SK-N-SH (cell line): ENCODE measurements around the gene SND1. TPM values are rescaled to one million over a fixed set of nuclear protein-coding genes. Genes with fewer than 3 reads are reported as not detected.

ENCODE experiments used
- CTCF ChIA-PET: fragments of 300-600, 350-600 bp; formaldehyde crosslinking; extraction: SDS; loops from one replicate; lab custom pipeline; 2021; lab: Yijun Ruan, JAX
- POLR2A ChIA-PET: fragments of 350-600 bp; sonication (Branson Sonifier 250); formaldehyde crosslinking; extraction: SDS; loops from one replicate; lab custom pipeline; 2020; ENCODE audit warnings: antibody characterized with exemption, inconsistent platforms; lab: Yijun Ruan, JAX
- DNase-seq: peaks from one replicate; pipeline ENCODE4 v3.0.0; 2012
- H2AFZ ChIP-seq: fragments of 200-600 bp; sonication (generic); 2 replicates; pipeline ENCODE4 v1.8.1; 2016; ENCODE audit warnings: antibody characterized with exemption, mild to moderate bottlenecking, low read depth
- H3F3A ChIP-seq: fragments of 200-600 bp; sonication (generic); replicated peaks from 2 replicates; pipeline ENCODE3; 2016; ENCODE audit warnings: antibody characterized with exemption, mild to moderate bottlenecking; ENCODE audit not compliant: insufficient read depth
- H3K27ac ChIP-seq, 2 experiments: fragments of 200-500 bp in 1 of 2; fragments of 200-600 bp in 1 of 2; sonication (Bioruptor generic) in 1 of 2; sonication (generic), shearing (Covaris generic) in 1 of 2; 2 replicates each; pipeline versions ENCODE4 v1.5.1 to v1.6.1; 2014 to 2016; ENCODE audit warnings: low read depth in 2 of 2, inconsistent platforms in 1 of 2, low read length in 1 of 2, mild to moderate bottlenecking in 1 of 2, mixed read lengths in 1 of 2
- H3K27me3 ChIP-seq: fragments of 200-600 bp; sonication (generic), shearing (Covaris generic); 2 replicates; pipeline ENCODE4 v1.6.1; 2016; ENCODE audit warnings: mixed run types; ENCODE audit not compliant: insufficient read depth
- H3K36me3 ChIP-seq, 2 experiments: fragments of 200-500 bp in 1 of 2; fragments of 200-600 bp in 1 of 2; sonication (Bioruptor generic) in 1 of 2; sonication (generic) in 1 of 2; replicated peaks in 1 of 2; 2 replicates each; pipeline versions ENCODE3 to v1.5.1; 2014 to 2016; ENCODE audit warnings: low read length in 1 of 2, mild to moderate bottlenecking in 1 of 2; ENCODE audit not compliant: insufficient read depth in 2 of 2, control insufficient read depth in 1 of 2
- H3K4me1 ChIP-seq, 2 experiments: fragments of 200-500 bp in 1 of 2; fragments of 200-600 bp in 1 of 2; sonication (Bioruptor generic) in 1 of 2; sonication (generic), shearing (Covaris generic) in 1 of 2; 2 replicates each; pipeline versions ENCODE4 v1.5.1 to v1.6.1; 2014 to 2016; ENCODE audit warnings: low read depth in 1 of 2, low read length in 1 of 2, mixed run types in 1 of 2; ENCODE audit not compliant: insufficient read depth in 2 of 2, control insufficient read depth in 1 of 2
- H3K4me2 ChIP-seq: fragments of 200-600 bp; sonication (generic), shearing (Covaris generic); 2 replicates; pipeline ENCODE4 v1.6.1; 2017; ENCODE audit warnings: mixed run types
- H3K4me3 ChIP-seq, 2 experiments: fragments of 200-500 bp in 1 of 2; fragments of 200-600 bp in 1 of 2; sonication (Bioruptor generic) in 1 of 2; sonication (generic), shearing (Covaris generic) in 1 of 2; 2 replicates each; pipeline versions ENCODE4 v1.5.1 to v1.8.1; 2014 to 2016; ENCODE audit warnings: low read depth in 2 of 2, inconsistent platforms in 1 of 2, low read length in 1 of 2, mild to moderate bottlenecking in 1 of 2, mixed read lengths in 1 of 2, moderate library complexity in 1 of 2
- H3K79me2 ChIP-seq: fragments of 200-600 bp; sonication (generic); 2 replicates; pipeline ENCODE4 v1.8.1; 2017; ENCODE audit warnings: mild to moderate bottlenecking; ENCODE audit not compliant: insufficient read depth
- H3K9ac ChIP-seq: fragments of 200-600 bp; sonication (generic); 2 replicates; pipeline ENCODE4 v1.6.1; 2017; ENCODE audit warnings: mixed run types
- H3K9me2 ChIP-seq: fragments of 200-600 bp; sonication (generic); 2 replicates; pipeline ENCODE4 v1.6.1; 2017; ENCODE audit warnings: mixed run types
- H3K9me3 ChIP-seq: fragments of 200-600 bp; sonication (generic); 2 replicates; pipeline ENCODE4 v1.6.1; 2017; ENCODE audit warnings: mixed run types, mild to moderate bottlenecking, moderate library complexity
- H4K20me1 ChIP-seq: fragments of 200-600 bp; sonication (generic); 2 replicates; pipeline ENCODE4 v1.6.1; 2017; ENCODE audit warnings: mild to moderate bottlenecking, mixed run types; ENCODE audit not compliant: insufficient read depth
- ELF1 ChIP-seq: IDR thresholded peaks from 2 replicates; pipeline ENCODE4 v1.4.0; 2012
- FOSL2 ChIP-seq: IDR thresholded peaks from 2 replicates; pipeline ENCODE4 v1.4.0; 2012; ENCODE audit warnings: low read depth, mild to moderate bottlenecking, moderate library complexity, borderline replicate concordance
- FOXJ3 ChIP-seq: sonication (generic); formaldehyde crosslinking; IDR thresholded peaks from 2 replicates; pipeline ENCODE4 v1.5.1; 2020; ENCODE audit warnings: mild to moderate bottlenecking, missing genetic modification reagents
- FOXM1 ChIP-seq: IDR thresholded peaks from 2 replicates; pipeline ENCODE4 v1.4.0; 2012; ENCODE audit warnings: low read depth, mild to moderate bottlenecking
- GATA2 ChIP-seq: sonication (generic); formaldehyde crosslinking; IDR thresholded peaks from 2 replicates; pipeline ENCODE4 v1.5.0; 2020; ENCODE audit warnings: mild to moderate bottlenecking, missing genetic modification reagents
- NFIC ChIP-seq: IDR thresholded peaks from 2 replicates; pipeline ENCODE4 v1.4.0; 2012; ENCODE audit warnings: borderline replicate concordance
- RCOR1 ChIP-seq: fragments of 150-350 bp; IDR thresholded peaks from 2 replicates; pipeline ENCODE4 v1.6.1; 2017; ENCODE audit warnings: antibody characterized with exemption, low read length
- RFX5 ChIP-seq: IDR thresholded peaks from 2 replicates; pipeline ENCODE4 v1.6.1; 2012; ENCODE audit warnings: mild to moderate bottlenecking, improper control_type of control experiment, low read length
- TAF1 ChIP-seq: IDR thresholded peaks from 2 replicates; pipeline ENCODE4 v1.6.1; 2012; ENCODE audit warnings: low read depth, mild to moderate bottlenecking, low read length, moderate library complexity, borderline replicate concordance
- WGBS: methylation state at CpG from one replicate; pipeline ENCODE4 v1.1.6; 2017; ENCODE audit warnings: low lambda C conversion rate; 5-methylcytosine and 5-hydroxymethylcytosine counted together
- polyA plus RNA-seq, 3 experiments: library from polyadenylated mRNA; depleted of rRNA; stranded (reverse); fragments of >200 nt; gene quantifications; 2 replicates each; pipeline ENCODE4 v1.2.3, GENCODE V29; 2012
- TF ChIP-seq, protein P1 (sequence below): fragments of 150-350 bp; IDR thresholded peaks from 2 replicates; pipeline ENCODE4 v1.6.1; 2017; ENCODE audit warnings: antibody characterized with exemption, low read length, low read depth, borderline replicate concordance
- TF ChIP-seq, protein P2 (sequence below): IDR thresholded peaks from 2 replicates; pipeline ENCODE4 v1.4.0; 2012; ENCODE audit warnings: low read depth, borderline replicate concordance
- TF ChIP-seq, protein P3 (sequence below): fragments of 150-350 bp; IDR thresholded peaks from 2 replicates; pipeline ENCODE4 v1.6.1; 2016; ENCODE audit warnings: mild to moderate bottlenecking, low read depth, low read length
- TF ChIP-seq, protein P4 (sequence below): fragments of 200-600 bp; sonication (generic); IDR thresholded peaks from 2 replicates; pipeline ENCODE4 v1.6.1; 2017; ENCODE audit warnings: antibody characterized with exemption, mild to moderate bottlenecking, moderate library complexity
- TF ChIP-seq, protein P5 (sequence below): IDR thresholded peaks from 2 replicates; pipeline ENCODE4 v1.4.0; 2012; ENCODE audit warnings: low read depth

SND1 gene
- polyA plus RNA-seq, 1 of the 3 experiments (the other 2 are of a cell fraction) = 165 TPM

DNA sequence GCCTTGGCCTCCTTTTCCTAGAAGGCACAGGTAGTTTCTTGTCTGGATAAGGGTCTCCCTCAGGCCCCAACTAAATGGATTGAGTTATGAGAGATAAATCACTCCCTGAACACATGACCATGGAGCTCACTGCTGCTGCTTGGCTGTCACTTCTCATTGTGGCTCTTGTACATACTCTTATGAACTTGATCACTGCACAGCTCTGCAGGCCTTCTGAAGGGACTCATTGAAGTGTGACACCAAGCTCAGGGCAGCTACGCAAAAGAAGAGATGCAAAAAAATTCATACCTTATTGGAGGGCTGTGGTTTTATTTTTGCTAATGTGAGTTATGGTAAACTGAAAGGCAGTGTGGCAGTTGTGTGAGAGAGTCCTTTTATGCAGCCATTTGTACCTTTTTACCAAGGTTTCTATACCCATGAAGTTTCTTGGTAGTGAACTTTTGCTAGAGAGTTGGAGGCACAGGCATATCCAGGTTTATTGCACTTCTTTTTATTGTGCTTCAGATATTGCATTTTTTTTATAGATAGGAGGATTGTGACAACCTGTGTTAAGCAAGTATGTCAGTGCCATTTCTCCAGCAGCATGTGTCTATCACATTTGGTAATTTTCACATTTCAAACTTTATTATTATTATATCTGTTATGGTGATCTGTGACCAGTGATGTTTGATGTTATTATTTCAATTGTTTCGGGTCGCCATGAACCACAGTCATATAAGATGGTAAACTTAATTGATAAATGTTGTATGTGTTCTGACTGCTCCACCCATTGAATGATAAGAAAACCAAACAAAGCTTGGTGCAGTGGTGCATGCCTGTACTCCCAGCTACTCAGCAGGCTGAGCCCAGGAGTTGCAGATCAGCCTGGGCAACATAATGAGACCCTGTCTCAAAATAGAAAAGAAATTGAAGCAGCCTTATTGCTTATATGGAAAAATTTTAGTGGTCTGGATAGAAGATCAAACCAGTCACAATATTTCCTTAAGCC, 278.6 kb downstream of the SND1 start:
- no peaks in the 10 kb centered on the region for H3K9me2 ChIP-seq
- TF ChIP-seq, protein P1, sequence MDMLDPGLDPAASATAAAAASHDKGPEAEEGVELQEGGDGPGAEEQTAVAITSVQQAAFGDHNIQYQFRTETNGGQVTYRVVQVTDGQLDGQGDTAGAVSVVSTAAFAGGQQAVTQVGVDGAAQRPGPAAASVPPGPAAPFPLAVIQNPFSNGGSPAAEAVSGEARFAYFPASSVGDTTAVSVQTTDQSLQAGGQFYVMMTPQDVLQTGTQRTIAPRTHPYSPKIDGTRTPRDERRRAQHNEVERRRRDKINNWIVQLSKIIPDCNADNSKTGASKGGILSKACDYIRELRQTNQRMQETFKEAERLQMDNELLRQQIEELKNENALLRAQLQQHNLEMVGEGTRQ = no peak
- TF ChIP-seq GATA2 (CRISPR knock-in tag) (no peak), ELF1 (no peak), FOXM1 (no peak), RFX5 (no peak), NFIC (no peak), TAF1 (no peak), FOXJ3 (CRISPR knock-in tag) (no peak), RCOR1 (no peak), FOSL2 (no peak)
- TF ChIP-seq, protein P2, sequence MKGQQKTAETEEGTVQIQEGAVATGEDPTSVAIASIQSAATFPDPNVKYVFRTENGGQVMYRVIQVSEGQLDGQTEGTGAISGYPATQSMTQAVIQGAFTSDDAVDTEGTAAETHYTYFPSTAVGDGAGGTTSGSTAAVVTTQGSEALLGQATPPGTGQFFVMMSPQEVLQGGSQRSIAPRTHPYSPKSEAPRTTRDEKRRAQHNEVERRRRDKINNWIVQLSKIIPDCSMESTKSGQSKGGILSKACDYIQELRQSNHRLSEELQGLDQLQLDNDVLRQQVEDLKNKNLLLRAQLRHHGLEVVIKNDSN = no peak
- TF ChIP-seq, protein P3, sequence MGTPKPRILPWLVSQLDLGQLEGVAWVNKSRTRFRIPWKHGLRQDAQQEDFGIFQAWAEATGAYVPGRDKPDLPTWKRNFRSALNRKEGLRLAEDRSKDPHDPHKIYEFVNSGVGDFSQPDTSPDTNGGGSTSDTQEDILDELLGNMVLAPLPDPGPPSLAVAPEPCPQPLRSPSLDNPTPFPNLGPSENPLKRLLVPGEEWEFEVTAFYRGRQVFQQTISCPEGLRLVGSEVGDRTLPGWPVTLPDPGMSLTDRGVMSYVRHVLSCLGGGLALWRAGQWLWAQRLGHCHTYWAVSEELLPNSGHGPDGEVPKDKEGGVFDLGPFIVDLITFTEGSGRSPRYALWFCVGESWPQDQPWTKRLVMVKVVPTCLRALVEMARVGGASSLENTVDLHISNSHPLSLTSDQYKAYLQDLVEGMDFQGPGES = no peak
- TF ChIP-seq, protein P4, sequence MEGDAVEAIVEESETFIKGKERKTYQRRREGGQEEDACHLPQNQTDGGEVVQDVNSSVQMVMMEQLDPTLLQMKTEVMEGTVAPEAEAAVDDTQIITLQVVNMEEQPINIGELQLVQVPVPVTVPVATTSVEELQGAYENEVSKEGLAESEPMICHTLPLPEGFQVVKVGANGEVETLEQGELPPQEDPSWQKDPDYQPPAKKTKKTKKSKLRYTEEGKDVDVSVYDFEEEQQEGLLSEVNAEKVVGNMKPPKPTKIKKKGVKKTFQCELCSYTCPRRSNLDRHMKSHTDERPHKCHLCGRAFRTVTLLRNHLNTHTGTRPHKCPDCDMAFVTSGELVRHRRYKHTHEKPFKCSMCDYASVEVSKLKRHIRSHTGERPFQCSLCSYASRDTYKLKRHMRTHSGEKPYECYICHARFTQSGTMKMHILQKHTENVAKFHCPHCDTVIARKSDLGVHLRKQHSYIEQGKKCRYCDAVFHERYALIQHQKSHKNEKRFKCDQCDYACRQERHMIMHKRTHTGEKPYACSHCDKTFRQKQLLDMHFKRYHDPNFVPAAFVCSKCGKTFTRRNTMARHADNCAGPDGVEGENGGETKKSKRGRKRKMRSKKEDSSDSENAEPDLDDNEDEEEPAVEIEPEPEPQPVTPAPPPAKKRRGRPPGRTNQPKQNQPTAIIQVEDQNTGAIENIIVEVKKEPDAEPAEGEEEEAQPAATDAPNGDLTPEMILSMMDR = no peak
- TF ChIP-seq, protein P5, sequence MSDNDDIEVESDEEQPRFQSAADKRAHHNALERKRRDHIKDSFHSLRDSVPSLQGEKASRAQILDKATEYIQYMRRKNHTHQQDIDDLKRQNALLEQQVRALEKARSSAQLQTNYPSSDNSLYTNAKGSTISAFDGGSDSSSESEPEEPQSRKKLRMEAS = no peak
- peaks cover 31 to 38% of the 10 kb centered on the region in 2 experiments for H3K36me3 ChIP-seq
- H3K9ac ChIP-seq = no peak overlapping the region
- WGBS = 96% methylated on average over 3 of the region's 3 CpGs
- no peak for DNase-seq
- ChIA-PET POLR2A (no interaction called here), CTCF (interaction anchor here (0.9 to 2.0 kb wide), 2 partner anchors 13 to 93 kb away, joined by 3 to 6 read pairs; no protein-coding TSS in a partner anchor)
- peaks cover 5% of the 10 kb centered on the region for H3F3A ChIP-seq
- H3K79me2 ChIP-seq = peaks cover 23% of the 10 kb centered on the region
- peaks cover 17% of the 10 kb centered on the region for H4K20me1 ChIP-seq
- no peak overlapping the region for H3K4me2 ChIP-seq
- no peaks in the 10 kb centered on the region for H3K27me3 ChIP-seq
- no peak overlapping the region for H2AFZ ChIP-seq
- H3K27ac ChIP-seq = no peak overlapping the region
- H3K4me1 ChIP-seq = peaks cover 0 to 8% of the 10 kb centered on the region in 2 experiments; a peak in 3 of 4 replicates
- H3K9me3 ChIP-seq = 0 out of 2 replicates have a peak, but pooled peaks cover 6% of the 10 kb centered on the region
- no peak overlapping the region for H3K4me3 ChIP-seq
